Lower leg skin (tissue), 3 donors: ENCODE data around the gene DMPK.

Experiments
- CTCF ChIP-seq, 3 donors: fragments of 450-650 bp; IDR thresholded peaks; one replicate each; pipeline ENCODE4 v1.5.1; 2016; ENCODE audit warnings: antibody characterized with exemption in 3 of 3, mild to moderate bottlenecking in 3 of 3, moderate library complexity in 2 of 3
- POLR2A ChIP-seq, 2 donors: fragments of 450-650 bp; IDR thresholded peaks; one replicate each; pipeline ENCODE4 v1.6.1; 2016 to 2017; ENCODE audit warnings: antibody characterized with exemption in 2 of 2, mild to moderate bottlenecking in 1 of 2, moderate library complexity in 1 of 2

GRCh38 chr19:45753548-45753947 lies 28.7 kb downstream of the DMPK start:
- TF ChIP-seq CTCF (IDR thresholded peaks at IDR 0.05) (no peak), POLR2A (IDR thresholded peaks at IDR 0.05) (no peak)
